Osteoblast (primary cell): ENCODE measurements around the gene WAS. TPM values are rescaled to one million over a fixed set of nuclear protein-coding genes. Genes with fewer than 3 reads are reported as not detected.

Source experiments
- DNase-seq: peaks from one replicate; pipeline ENCODE4 v3.0.0; 2011; ENCODE audit warnings: low spot score, mixed read lengths; ENCODE audit not compliant: insufficient read length; ENCODE audit errors: missing footprints
- H2AFZ ChIP-seq: 2 replicates; pipeline ENCODE4 v1.6.0; 2011; ENCODE audit warnings: mild to moderate bottlenecking, low read length
- H3K27ac ChIP-seq: 2 replicates; pipeline ENCODE4 v1.5.1; 2011; ENCODE audit warnings: mild to moderate bottlenecking, low read depth, low read length, moderate library complexity
- H3K27me3 ChIP-seq: 2 replicates; pipeline ENCODE4 v1.6.0; 2012; ENCODE audit warnings: mild to moderate bottlenecking, control low read depth, inconsistent platforms, low read length, moderate library complexity; ENCODE audit not compliant: insufficient read depth
- H3K36me3 ChIP-seq: 2 replicates; pipeline ENCODE4 v1.5.1; 2011; ENCODE audit warnings: mild to moderate bottlenecking, low read length, control low read depth, moderate library complexity; ENCODE audit not compliant: insufficient read depth
- H3K4me1 ChIP-seq: 2 replicates; pipeline ENCODE4 v1.5.1; 2011; ENCODE audit warnings: mild to moderate bottlenecking, low read length, control low read depth, moderate library complexity; ENCODE audit not compliant: insufficient read depth
- H3K4me2 ChIP-seq: 2 replicates; pipeline ENCODE4 v1.6.0; 2011; ENCODE audit warnings: mild to moderate bottlenecking, low read length; ENCODE audit not compliant: insufficient read depth
- H3K4me3 ChIP-seq: fragments of 200-600 bp; sonication (generic); 3 replicates; pipeline ENCODE4 v1.5.1; 2012; ENCODE audit warnings: mild to moderate bottlenecking, low read length, inconsistent platforms; ENCODE audit not compliant: insufficient read depth
- H3K79me2 ChIP-seq: 2 replicates; pipeline ENCODE4 v1.6.0; 2012; ENCODE audit warnings: mild to moderate bottlenecking, low read length, control low read depth, inconsistent platforms; ENCODE audit not compliant: insufficient read depth
- H3K9me3 ChIP-seq: 2 replicates; pipeline ENCODE4 v1.5.1; 2011; ENCODE audit warnings: low read depth, low read length, control low read depth
- H4K20me1 ChIP-seq: 2 replicates; pipeline ENCODE4 v1.6.0; 2012; ENCODE audit warnings: mild to moderate bottlenecking, low read length, control low read depth; ENCODE audit not compliant: insufficient read depth
- small RNA-seq: library from RNA; depleted of rRNA; stranded (forward); fragments of <200 nt; gene quantifications from one replicate; pipeline ENCODE3, GENCODE V24; 2012
- total RNA-seq: library from RNA; depleted of rRNA; stranded (reverse); fragments of >200 nt; gene quantifications from 2 replicates; pipeline ENCODE4 v1.2.3, GENCODE V29; 2012
- TF ChIP-seq, protein P1 (sequence below): IDR thresholded peaks from 2 replicates; pipeline ENCODE4 v1.5.1; 2011; ENCODE audit warnings: mild to moderate bottlenecking, low read depth, low read length, moderate library complexity; ENCODE audit errors: extremely low read depth

WAS gene
- total RNA-seq, 1 donor: 0.36 TPM

DNA sequence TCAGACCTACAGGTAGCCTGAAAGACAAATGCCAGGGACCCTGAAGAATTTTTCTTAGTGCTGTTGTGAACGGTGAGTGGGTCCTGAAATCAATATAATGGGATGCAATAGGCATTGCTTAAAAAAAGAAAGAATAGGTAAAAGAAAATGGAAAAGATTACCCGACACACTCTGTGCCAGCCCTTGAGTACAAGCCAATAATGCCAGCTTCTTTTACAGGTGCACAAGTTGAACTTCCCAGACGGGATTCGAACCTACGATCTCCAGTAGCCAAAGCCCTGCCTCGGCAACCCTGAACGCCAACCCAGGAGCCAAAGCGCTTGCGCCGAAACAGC is 53.2 kb downstream of the WAS start:
- Histone ChIP-seq H3K4me3 (peak overlapping the region; percentile 79), H3K4me2 (peak overlapping the region; percentile 79), H3K27ac (peak overlapping the region; percentile 33), H3K27me3 (no peaks in the 10 kb centered on the region), H2AFZ (peak overlapping the region; percentile 80), H3K36me3 (no peaks in the 10 kb centered on the region), H3K4me1 (peaks cover 6% of the 10 kb centered on the region), H3K9me3 (no peaks in the 10 kb centered on the region), H3K79me2 (no peaks in the 10 kb centered on the region), H4K20me1 (no peaks in the 10 kb centered on the region)
- TF ChIP-seq, protein P1, sequence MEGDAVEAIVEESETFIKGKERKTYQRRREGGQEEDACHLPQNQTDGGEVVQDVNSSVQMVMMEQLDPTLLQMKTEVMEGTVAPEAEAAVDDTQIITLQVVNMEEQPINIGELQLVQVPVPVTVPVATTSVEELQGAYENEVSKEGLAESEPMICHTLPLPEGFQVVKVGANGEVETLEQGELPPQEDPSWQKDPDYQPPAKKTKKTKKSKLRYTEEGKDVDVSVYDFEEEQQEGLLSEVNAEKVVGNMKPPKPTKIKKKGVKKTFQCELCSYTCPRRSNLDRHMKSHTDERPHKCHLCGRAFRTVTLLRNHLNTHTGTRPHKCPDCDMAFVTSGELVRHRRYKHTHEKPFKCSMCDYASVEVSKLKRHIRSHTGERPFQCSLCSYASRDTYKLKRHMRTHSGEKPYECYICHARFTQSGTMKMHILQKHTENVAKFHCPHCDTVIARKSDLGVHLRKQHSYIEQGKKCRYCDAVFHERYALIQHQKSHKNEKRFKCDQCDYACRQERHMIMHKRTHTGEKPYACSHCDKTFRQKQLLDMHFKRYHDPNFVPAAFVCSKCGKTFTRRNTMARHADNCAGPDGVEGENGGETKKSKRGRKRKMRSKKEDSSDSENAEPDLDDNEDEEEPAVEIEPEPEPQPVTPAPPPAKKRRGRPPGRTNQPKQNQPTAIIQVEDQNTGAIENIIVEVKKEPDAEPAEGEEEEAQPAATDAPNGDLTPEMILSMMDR: no peak
- no peak for DNase-seq

DNA sequence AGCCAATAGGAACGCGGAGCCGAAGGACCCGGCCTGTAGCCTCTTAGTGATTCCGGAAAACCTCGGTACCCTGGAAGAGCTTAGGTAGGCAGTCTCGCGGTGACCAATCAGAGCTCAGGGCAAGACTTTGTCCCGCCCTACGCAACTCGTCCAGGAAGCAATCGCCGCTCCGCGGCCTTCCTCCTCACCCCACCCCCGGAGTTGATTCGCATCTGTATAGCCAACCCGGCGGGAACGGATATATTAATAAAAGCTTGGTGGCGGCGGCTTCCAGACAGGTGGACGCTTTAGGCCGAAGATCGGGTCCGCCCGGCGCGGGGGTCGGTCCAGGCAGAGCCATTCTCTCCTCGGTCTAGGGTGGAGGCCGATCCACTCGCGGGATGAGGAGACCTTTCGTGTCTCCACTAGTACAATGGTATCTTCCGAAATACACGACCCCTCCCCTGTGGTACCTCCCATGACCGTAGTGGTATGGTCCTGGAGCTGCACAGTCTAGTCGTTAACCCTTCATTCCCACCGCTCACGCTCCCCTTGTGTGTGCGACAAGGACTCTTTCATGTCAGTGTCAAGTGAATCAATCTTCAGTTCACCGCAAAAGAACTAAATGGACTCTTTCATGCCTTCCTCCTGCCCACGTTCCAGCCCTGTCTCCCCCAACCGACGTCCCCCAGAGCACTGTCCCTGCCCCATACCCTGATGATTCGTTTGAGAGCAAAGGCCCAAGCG is 53.8 kb downstream of the WAS start:
- TF ChIP-seq, protein P1: no peak
- Histone ChIP-seq H4K20me1 (no peaks in the 10 kb centered on the region), H3K27ac (peak overlapping the region; percentile 80), H3K4me2 (peak overlapping the region; percentile 94), H3K4me1 (peaks cover 6% of the 10 kb centered on the region), H3K79me2 (no peaks in the 10 kb centered on the region), H2AFZ (peak overlapping the region; percentile 92), H3K36me3 (no peaks in the 10 kb centered on the region), H3K27me3 (no peaks in the 10 kb centered on the region), H3K4me3 (peak overlapping the region; percentile 79), H3K9me3 (no peaks in the 10 kb centered on the region)
- DNase-seq: peak; percentile 93

DNA sequence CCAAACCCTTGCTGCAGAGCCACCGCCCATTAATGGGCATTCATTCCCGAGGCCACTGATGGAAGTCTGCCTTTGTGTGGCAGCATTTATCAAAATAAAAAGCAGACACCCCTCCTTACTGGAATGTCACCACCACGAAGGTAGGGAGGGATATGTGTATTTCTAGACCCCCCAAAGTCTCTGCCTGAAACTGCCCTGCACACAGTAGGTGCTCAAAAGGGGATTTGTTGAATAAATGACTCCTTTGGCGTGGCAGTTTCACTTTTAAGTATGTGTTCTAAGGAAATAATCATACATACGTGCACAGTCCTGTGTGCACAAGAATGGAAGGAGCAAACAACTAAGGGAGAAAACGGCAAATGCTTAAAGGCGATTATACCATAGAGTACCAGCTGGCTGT is 54.3 kb downstream of the WAS start:
- Histone ChIP-seq H3K4me1 (peaks cover 6% of the 10 kb centered on the region), H3K27ac (peak overlapping the region; percentile 80), H3K36me3 (no peaks in the 10 kb centered on the region), H4K20me1 (no peaks in the 10 kb centered on the region), H3K79me2 (no peaks in the 10 kb centered on the region), H3K9me3 (no peaks in the 10 kb centered on the region), H3K4me3 (peak overlapping the region; percentile 79), H3K4me2 (peak overlapping the region; percentile 94), H3K27me3 (no peaks in the 10 kb centered on the region), H2AFZ (peak overlapping the region; percentile 92)
- no peak for DNase-seq
- TF ChIP-seq, protein P1: no peak

Small RNA genes within 50 kb of the gene (small RNA-seq; reads per million reads assigned to genes)
- gene RNU6-1056P: not detected

Other genes starting within 250 kb of the WAS start
- gene SLC38A5, start 213.5 kb upstream of the WAS start, total RNA-seq: 48.9 and 52.8 TPM in 2 replicates
- 67.3 and 67.5 TPM in 2 replicates for gene FTSJ1, start 207.6 kb upstream of the WAS start, total RNA-seq
- 12.4 and 13.8 TPM in 2 replicates for gene PORCN, start 174.8 kb upstream of the WAS start, total RNA-seq
- 45.6 and 64.8 TPM in 2 replicates for gene EBP, start 162.0 kb upstream of the WAS start, total RNA-seq
- 8.8 and 10.1 TPM in 2 replicates for gene TBC1D25, start 144.1 kb upstream of the WAS start, total RNA-seq
- 441 and 527 TPM in 2 replicates for gene RBM3, start 109.3 kb upstream of the WAS start, total RNA-seq
- 78.1 and 88.7 TPM in 2 replicates for gene WDR13, start 86.3 kb upstream of the WAS start, total RNA-seq
- 2.5 and 2.7 TPM in 2 replicates for gene SUV39H1, start 12.9 kb downstream of the WAS start, total RNA-seq
- not detected in 2 replicates for gene GLOD5, start 77.9 kb downstream of the WAS start, total RNA-seq
- gene GATA1, start 102.8 kb downstream of the WAS start, total RNA-seq: not detected in 2 replicates
- 30.1 and 30.4 TPM in 2 replicates for gene HDAC6, start 118.3 kb downstream of the WAS start, total RNA-seq
- not detected in 2 replicates for gene ERAS, start 142.7 kb downstream of the WAS start, total RNA-seq
- not detected in 2 replicates for gene PCSK1N, start 151.8 kb downstream of the WAS start, total RNA-seq
- 20.6 and 24.2 TPM in 2 replicates for gene TIMM17B, start 214.0 kb downstream of the WAS start, total RNA-seq
- 32.9 and 33.6 TPM in 2 replicates for gene PQBP1, start 214.1 kb downstream of the WAS start, total RNA-seq
- 15.3 and 15.6 TPM in 2 replicates for gene SLC35A2, start 227.8 kb downstream of the WAS start, total RNA-seq
- 4.3 and 4.7 TPM in 2 replicates for gene PIM2, start 235.2 kb downstream of the WAS start, total RNA-seq